Embryonic facial prominence (tissue), 1 donor: ENCODE measurements around the gene ENDOU.
"Not testable (repeated sequence)": the region's sequence is repeated elsewhere in the genome, so short reads cannot be mapped to it uniquely, and the experiment has no call there.

Experiments used
- DNase-seq: peaks from one replicate; pipeline ENCODE4 v3.0.0-alpha.2; 2016; ENCODE audit errors: extremely low spot score

ENDOU gene

GRCh38 chr12:47686645-47687240, 38.5 kb downstream of the ENDOU start:
- DNase-seq: no peak

GRCh38 chr12:47679785-47680184, 45.5 kb downstream of the ENDOU start:
- DNase-seq: no peak

GRCh38 chr12:47672068-47672467, 53.2 kb downstream of the ENDOU start:
- DNase-seq: no peak

DNA sequence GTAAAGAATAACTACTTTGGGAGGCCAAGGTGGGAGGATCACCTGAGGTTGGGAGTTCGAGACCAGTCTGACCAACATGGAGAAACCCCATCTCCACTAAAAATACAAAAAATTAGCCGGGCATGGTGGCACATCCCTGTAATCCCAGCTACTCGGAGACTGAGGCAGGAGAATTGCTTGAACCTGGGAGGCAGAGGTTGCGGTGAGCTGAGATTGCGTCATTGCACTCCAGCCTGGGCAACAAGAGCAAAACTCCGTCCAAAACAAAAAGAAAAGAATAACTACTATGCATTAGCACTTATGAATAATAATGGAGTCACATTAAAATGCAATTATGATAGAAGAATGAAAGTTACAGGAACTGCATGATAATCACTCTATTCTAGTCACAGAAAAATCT, 57.4 kb downstream of the ENDOU start:
- not testable (repeated sequence) for DNase-seq
